Measurements from ENCODE around the gene EAF1. TPM values are rescaled to one million over a fixed set of nuclear protein-coding genes. Genes with fewer than 3 reads are reported as not detected.
"Not testable (repeated sequence)": the region's sequence is repeated elsewhere in the genome, so short reads cannot be mapped to it uniquely, and the experiment has no call there.

EAF1 gene
- polyA plus RNA-seq: 1 to 10 TPM; 3.2 to 6.3 TPM

GRCh38 chr3:15427182-15427880 is at the start of gene EAF1, which contains the start of gene METTL6:
TSS of gene EAF1 (plus strand) at chr3:15427598. CDS start at chr3:15427780, 182 bp downstream.
TSS of gene METTL6 (minus strand) at chr3:15427544. CDS start at chr3:15426511, 1,033 bp downstream.
- Histone ChIP-seq H3K9me3 (ENCODE audit: control insufficient read depth in 2 of 2, insufficient read depth in 1 of 2, low read depth in 1 of 2, low read length in 1 of 2) (no peaks in the 10 kb centered on the region), H3K36me3 (ENCODE audit: control insufficient read depth in 2 of 2, insufficient read depth in 2 of 2, low read length in 1 of 2) (peaks cover 0 to 3% of the 10 kb centered on the region in 2 donors), H3K27ac (ENCODE audit: low read depth in 2 of 2, low read length in 1 of 2) (peak within 1 kb of the TSS; percentile 79 to 80), H3K4me3 (ENCODE audit: low read depth in 1 of 2, low read length in 2 of 2) (peak within 1 kb of the TSS; percentile 76 to 98), H3K27me3 (ENCODE audit: control insufficient read depth in 1 of 2, insufficient read depth in 2 of 2, low read length in 2 of 2) (no peaks in the 10 kb centered on the region), H3K4me1 (ENCODE audit: control insufficient read depth in 2 of 2, insufficient read depth in 2 of 2, low read length in 1 of 2) (no peaks in the 10 kb centered on the region)
- WGBS, 2 donors: 0 to 1% methylated on average over 51 to 52 of the region's 52 CpGs

GRCh38 chr3:15377961-15378791 is 49.2 kb upstream of the EAF1 start:
- no peaks in the 10 kb centered on the region for H3K4me1 ChIP-seq (ENCODE audit: control insufficient read depth in 2 of 2, insufficient read depth in 2 of 2, low read length in 1 of 2)
- no peaks in the 10 kb centered on the region for H3K36me3 ChIP-seq (ENCODE audit: control insufficient read depth in 2 of 2, insufficient read depth in 2 of 2, low read length in 1 of 2)
- H3K9me3 ChIP-seq (ENCODE audit: control insufficient read depth in 2 of 2, insufficient read depth in 1 of 2, low read depth in 1 of 2, low read length in 1 of 2): no peaks in the 10 kb centered on the region
- WGBS, 2 donors: 24 to 26% methylated on average over 16 of the region's 16 CpGs
- no peaks in the 10 kb centered on the region for H3K27me3 ChIP-seq (ENCODE audit: control insufficient read depth in 1 of 2, insufficient read depth in 2 of 2, low read length in 2 of 2)
- no peak overlapping the region for H3K4me3 ChIP-seq (ENCODE audit: low read depth in 1 of 2, low read length in 2 of 2)
- H3K27ac ChIP-seq (ENCODE audit: low read depth in 2 of 2, low read length in 1 of 2): no peak overlapping the region

GRCh38 chr3:15380980-15381890 is 46.2 kb upstream of the EAF1 start:
- Histone ChIP-seq H3K4me1 (ENCODE audit: control insufficient read depth in 2 of 2, insufficient read depth in 2 of 2, low read length in 1 of 2) (no peaks in the 10 kb centered on the region), H3K4me3 (ENCODE audit: low read depth in 1 of 2, low read length in 2 of 2) (no peak overlapping the region), H3K27me3 (ENCODE audit: control insufficient read depth in 1 of 2, insufficient read depth in 2 of 2, low read length in 2 of 2) (no peaks in the 10 kb centered on the region), H3K27ac (ENCODE audit: low read depth in 2 of 2, low read length in 1 of 2) (no peak overlapping the region), H3K9me3 (ENCODE audit: control insufficient read depth in 2 of 2, insufficient read depth in 1 of 2, low read depth in 1 of 2, low read length in 1 of 2) (peaks cover 0 to 2% of the 10 kb centered on the region in 2 donors), H3K36me3 (ENCODE audit: control insufficient read depth in 2 of 2, insufficient read depth in 2 of 2, low read length in 1 of 2) (no peaks in the 10 kb centered on the region)
- 63 to 76% methylated on average over 6 of the region's 6 CpGs for WGBS, 2 donors

- no peak overlapping the region for H3K27ac ChIP-seq (ENCODE audit: low read depth in 2 of 2, low read length in 1 of 2)
- H3K4me3 ChIP-seq (ENCODE audit: low read depth in 1 of 2, low read length in 2 of 2): no peak overlapping the region
- H3K27me3 ChIP-seq (ENCODE audit: control insufficient read depth in 1 of 2, insufficient read depth in 2 of 2, low read length in 2 of 2): no peaks in the 10 kb centered on the region
- H3K4me1 ChIP-seq (ENCODE audit: control insufficient read depth in 2 of 2, insufficient read depth in 2 of 2, low read length in 1 of 2): no peaks in the 10 kb centered on the region
- H3K9me3 ChIP-seq (ENCODE audit: control insufficient read depth in 2 of 2, insufficient read depth in 1 of 2, low read depth in 1 of 2, low read length in 1 of 2): peaks cover 0 to 3% of the 10 kb centered on the region in 2 donors
- no peaks in the 10 kb centered on the region for H3K36me3 ChIP-seq (ENCODE audit: control insufficient read depth in 2 of 2, insufficient read depth in 2 of 2, low read length in 1 of 2)
- 84 to 89% methylated on average over 3 of the region's 3 CpGs for WGBS, 2 donors
These were observed 44.9 kb upstream of the EAF1 start for GRCh38 chr3:15382405-15382923.

- Histone ChIP-seq H3K9me3 (ENCODE audit: control insufficient read depth in 2 of 2, insufficient read depth in 1 of 2, low read depth in 1 of 2, low read length in 1 of 2) (peaks cover 0 to 3% of the 10 kb centered on the region in 2 donors), H3K4me3 (ENCODE audit: low read depth in 1 of 2, low read length in 2 of 2) (no peak overlapping the region), H3K27ac (ENCODE audit: low read depth in 2 of 2, low read length in 1 of 2) (no peak overlapping the region), H3K27me3 (ENCODE audit: control insufficient read depth in 1 of 2, insufficient read depth in 2 of 2, low read length in 2 of 2) (no peaks in the 10 kb centered on the region), H3K36me3 (ENCODE audit: control insufficient read depth in 2 of 2, insufficient read depth in 2 of 2, low read length in 1 of 2) (no peaks in the 10 kb centered on the region), H3K4me1 (ENCODE audit: control insufficient read depth in 2 of 2, insufficient read depth in 2 of 2, low read length in 1 of 2) (no peaks in the 10 kb centered on the region)
- 84 to 87% methylated on average over 4 of the region's 4 CpGs for WGBS, 2 donors
These were observed 42.7 kb upstream of the EAF1 start for GRCh38 chr3:15384510-15385237.

- not testable (repeated sequence) for H3K27me3 ChIP-seq (ENCODE audit: control insufficient read depth in 1 of 2, insufficient read depth in 2 of 2, low read length in 2 of 2); H3K9me3 ChIP-seq (ENCODE audit: control insufficient read depth in 2 of 2, insufficient read depth in 1 of 2, low read depth in 1 of 2, low read length in 1 of 2); H3K36me3 ChIP-seq (ENCODE audit: control insufficient read depth in 2 of 2, insufficient read depth in 2 of 2, low read length in 1 of 2); H3K4me1 ChIP-seq (ENCODE audit: control insufficient read depth in 2 of 2, insufficient read depth in 2 of 2, low read length in 1 of 2); H3K4me3 ChIP-seq (ENCODE audit: low read depth in 1 of 2, low read length in 2 of 2); H3K27ac ChIP-seq (ENCODE audit: low read depth in 2 of 2, low read length in 1 of 2)
- 82 to 83% methylated on average over 10 of the region's 10 CpGs for WGBS, 2 donors
These were observed 42.1 kb upstream of the EAF1 start for GRCh38 chr3:15385238-15385695.

- peaks cover 0 to 3% of the 10 kb centered on the region in 2 donors for H3K9me3 ChIP-seq (ENCODE audit: control insufficient read depth in 2 of 2, insufficient read depth in 1 of 2, low read depth in 1 of 2, low read length in 1 of 2)
- no peaks in the 10 kb centered on the region for H3K36me3 ChIP-seq (ENCODE audit: control insufficient read depth in 2 of 2, insufficient read depth in 2 of 2, low read length in 1 of 2)
- no peak overlapping the region for H3K4me3 ChIP-seq (ENCODE audit: low read depth in 1 of 2, low read length in 2 of 2)
- no peak overlapping the region for H3K27ac ChIP-seq (ENCODE audit: low read depth in 2 of 2, low read length in 1 of 2)
- no peaks in the 10 kb centered on the region for H3K27me3 ChIP-seq (ENCODE audit: control insufficient read depth in 1 of 2, insufficient read depth in 2 of 2, low read length in 2 of 2)
- H3K4me1 ChIP-seq (ENCODE audit: control insufficient read depth in 2 of 2, insufficient read depth in 2 of 2, low read length in 1 of 2): no peaks in the 10 kb centered on the region
- 86 to 87% methylated on average over 1 of the region's 1 CpG for WGBS, 2 donors
These were observed 41.3 kb upstream of the EAF1 start for GRCh38 chr3:15385901-15386653.

- 90 to 92% methylated on average over 5 of the region's 5 CpGs for WGBS, 2 donors
- H3K36me3 ChIP-seq (ENCODE audit: control insufficient read depth in 2 of 2, insufficient read depth in 2 of 2, low read length in 1 of 2); H3K27ac ChIP-seq (ENCODE audit: low read depth in 2 of 2, low read length in 1 of 2); H3K27me3 ChIP-seq (ENCODE audit: control insufficient read depth in 1 of 2, insufficient read depth in 2 of 2, low read length in 2 of 2); H3K4me3 ChIP-seq (ENCODE audit: low read depth in 1 of 2, low read length in 2 of 2); H3K4me1 ChIP-seq (ENCODE audit: control insufficient read depth in 2 of 2, insufficient read depth in 2 of 2, low read length in 1 of 2); H3K9me3 ChIP-seq (ENCODE audit: control insufficient read depth in 2 of 2, insufficient read depth in 1 of 2, low read depth in 1 of 2, low read length in 1 of 2): not testable (repeated sequence)
These were observed 40.8 kb upstream of the EAF1 start for GRCh38 chr3:15386654-15386955.

Measured in esophagus (tissue), 2 donors.